ENCODE measurements around the gene METTL27. TPM values are rescaled to one million over a fixed set of nuclear protein-coding genes. Genes with fewer than 3 reads are reported as not detected.

Gene METTL27
- total and polyA plus RNA-seq, 9 of the 15 experiments (the other 6 are each of a cell fraction or from before 2014, with no cell fraction given) = 0.08 to 0.82 (median 0.33) TPM; not detected in 4

DNA sequence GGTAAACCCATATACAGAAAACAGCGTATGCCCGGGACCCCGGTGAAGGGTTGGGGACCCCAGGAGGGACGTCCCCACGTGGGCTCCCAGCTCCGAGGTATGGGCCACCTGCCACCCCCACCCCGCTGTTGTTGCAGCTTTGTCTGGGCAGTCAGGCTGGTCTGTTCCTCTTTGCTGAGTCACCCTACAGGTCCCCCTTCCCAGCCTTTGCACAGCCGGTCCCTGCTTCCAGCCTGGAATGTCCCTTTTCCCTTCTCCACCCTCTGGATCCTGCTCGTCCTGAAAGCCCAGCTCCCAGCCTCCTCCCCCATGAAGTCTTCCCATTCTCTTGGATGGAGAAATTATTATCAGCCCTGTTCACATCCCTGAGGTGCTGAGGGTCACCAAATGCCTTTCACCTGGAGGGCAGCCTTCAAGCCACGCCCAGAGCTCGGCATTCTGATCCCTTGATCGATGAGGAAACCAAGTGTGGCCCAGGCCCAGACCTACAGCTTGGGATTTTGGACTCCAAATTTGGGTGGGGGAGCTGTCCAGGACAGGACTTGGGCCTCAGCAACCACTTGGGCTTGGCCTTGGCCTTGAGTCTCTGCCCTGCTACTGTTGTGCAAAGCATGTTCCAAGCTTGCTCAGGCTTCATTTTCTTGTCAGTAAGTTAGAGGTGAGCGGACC lies 8.9 kb downstream of the METTL27 start (continued):
- peak; percentile 61 for TF ChIP-seq REST (IDR thresholded peaks at IDR 0.05; ENCODE audit: borderline replicate concordance)
- TF ChIP-seq REST (CRISPR knock-in tag; IDR thresholded peaks at IDR 0.05; ENCODE audit: low read depth) = no peak
- TF ChIP-seq ZNF316 (IDR thresholded peaks at IDR 0.05) = peak; percentile 71
- TF ChIP-seq, protein P1, sequence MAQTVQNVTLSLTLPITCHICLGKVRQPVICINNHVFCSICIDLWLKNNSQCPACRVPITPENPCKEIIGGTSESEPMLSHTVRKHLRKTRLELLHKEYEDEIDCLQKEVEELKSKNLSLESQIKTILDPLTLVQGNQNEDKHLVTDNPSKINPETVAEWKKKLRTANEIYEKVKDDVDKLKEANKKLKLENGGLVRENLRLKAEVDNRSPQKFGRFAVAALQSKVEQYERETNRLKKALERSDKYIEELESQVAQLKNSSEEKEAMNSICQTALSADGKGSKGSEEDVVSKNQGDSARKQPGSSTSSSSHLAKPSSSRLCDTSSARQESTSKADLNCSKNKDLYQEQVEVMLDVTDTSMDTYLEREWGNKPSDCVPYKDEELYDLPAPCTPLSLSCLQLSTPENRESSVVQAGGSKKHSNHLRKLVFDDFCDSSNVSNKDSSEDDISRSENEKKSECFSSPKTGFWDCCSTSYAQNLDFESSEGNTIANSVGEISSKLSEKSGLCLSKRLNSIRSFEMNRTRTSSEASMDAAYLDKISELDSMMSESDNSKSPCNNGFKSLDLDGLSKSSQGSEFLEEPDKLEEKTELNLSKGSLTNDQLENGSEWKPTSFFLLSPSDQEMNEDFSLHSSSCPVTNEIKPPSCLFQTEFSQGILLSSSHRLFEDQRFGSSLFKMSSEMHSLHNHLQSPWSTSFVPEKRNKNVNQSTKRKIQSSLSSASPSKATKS (CRISPR knock-in tag; IDR thresholded peaks at IDR 0.05) = no peak
- TF ChIP-seq SAFB (IDR thresholded peaks at IDR 0.05; ENCODE audit: borderline replicate concordance, low read depth, low read length) = no peak
- TF ChIP-seq PCBP1 (IDR thresholded peaks at IDR 0.05; ENCODE audit: low read depth, low read length, poor library complexity, severe bottlenecking) = no peak
- TF ChIP-seq HDGF (IDR thresholded peaks at IDR 0.05) = no peak
- TF ChIP-seq PHB2 (IDR thresholded peaks at IDR 0.05; ENCODE audit: low read depth) = no peak
- TF ChIP-seq L3MBTL2 (IDR thresholded peaks at IDR 0.05) = no peak
- TF ChIP-seq NCOA6 (IDR thresholded peaks at IDR 0.05) = no peak
- peak; percentile 68; the same call in 1 of the 2 replicates for TF ChIP-seq GATAD2A (IDR thresholded peaks at IDR 0.05)
- no peak for TF ChIP-seq RFX5 (IDR thresholded peaks at IDR 0.05; ENCODE audit: low read depth, low read length)
- TF ChIP-seq SPI1 (IDR thresholded peaks at IDR 0.05; ENCODE audit: borderline replicate concordance, low read depth, low read length) = no peak
- peak; percentile 28 for TF ChIP-seq ZFP36 (IDR thresholded peaks at IDR 0.05; ENCODE audit: low read depth, low read length, partially characterized antibody)
- TF ChIP-seq OTX1 (CRISPR knock-in tag; IDR thresholded peaks at IDR 0.05) = no peak
- TF ChIP-seq ERF (CRISPR knock-in tag; IDR thresholded peaks at IDR 0.05) = no peak
